A549 (cell line): ENCODE results near the gene ALDH3B1. TPM values are rescaled to one million over a fixed set of nuclear protein-coding genes. Genes with fewer than 3 reads are reported as not detected.

Source experiments
- ATAC-seq, 2 experiments: fragments of 200-7000 bp in 1 of 2; fragments of >200 bp in 1 of 2; cut with Nextera tagmentation in 1 of 2; cut with Tn5 transposase in 1 of 2; 3 replicates each; pipeline versions ENCODE4 v1.8.0 to v1.9.1; 2018 to 2020; ENCODE audit warnings: mild to moderate bottlenecking in 1 of 2, moderate library complexity in 1 of 2
- CTCF ChIA-PET: fragments of 300-600 bp; sonication (Branson Sonifier 250); formaldehyde crosslinking; extraction: SDS; loops from one replicate; lab custom pipeline; 2021; ENCODE audit warnings: antibody characterized with exemption, inconsistent platforms; lab: Yijun Ruan, JAX
- POLR2A ChIA-PET: fragments of 350-600 bp; formaldehyde crosslinking; extraction: SDS; loops from one replicate; lab custom pipeline; 2021; ENCODE audit warnings: antibody characterized with exemption, inconsistent platforms; lab: Yijun Ruan, JAX
- DNase-seq, 2 experiments: peaks; one replicate each; pipeline versions ENCODE4 v3.0.0 to v3.0.0-alpha.2; 2011 to 2016; ENCODE audit warnings: low read depth in 1 of 2, low spot score in 1 of 2
- FAIRE-seq: peaks from 2 replicates; lab custom pipeline; 2011; peaks lifted over from hg19 to GRCh38; lab: Jason Lieb, UNC
- H3K27ac ChIP-seq, 2 experiments: fragments of >200 bp; sonication (Bioruptor Twin); formaldehyde crosslinking; 3 replicates each; pipeline ENCODE4 v1.5.1; 2016 to 2017
- H3K4me1 ChIP-seq: fragments of >200 bp; sonication (Bioruptor Twin); formaldehyde crosslinking; 3 replicates; pipeline ENCODE4 v1.6.1; 2016
- H3K4me2 ChIP-seq: fragments of >200 bp; sonication (Bioruptor Twin); formaldehyde crosslinking; 3 replicates; pipeline ENCODE4 v1.6.1; 2016
- H3K4me3 ChIP-seq: fragments of >200 bp; sonication (Bioruptor Twin); formaldehyde crosslinking; 3 replicates; pipeline ENCODE4 v1.5.1; 2016
- H3K9me3 ChIP-seq: fragments of >200 bp; sonication (Bioruptor Twin); formaldehyde crosslinking; 3 replicates; pipeline ENCODE4 v1.6.1; 2016
- BHLHE40 ChIP-seq: IDR thresholded peaks from 2 replicates; pipeline ENCODE4 v1.6.1; 2012; ENCODE audit warnings: low read depth, low read length, inconsistent platforms
- CEBPB ChIP-seq, 2 experiments: fragments of >200 bp in 1 of 2; sonication (Bioruptor Twin) in 1 of 2; formaldehyde crosslinking in 1 of 2; IDR thresholded peaks; 2 replicates each; pipeline ENCODE4 v1.6.1; 2012 to 2016
- CHD2 ChIP-seq: fragments of 150-350 bp; IDR thresholded peaks from 2 replicates; pipeline ENCODE4 v1.6.1; 2014; ENCODE audit warnings: low read length; ENCODE audit not compliant: partially characterized antibody
- EHMT2 ChIP-seq: fragments of 200-600 bp; sonication (generic); IDR thresholded peaks from 2 replicates; pipeline ENCODE4 v1.6.1; 2016; ENCODE audit warnings: antibody characterized with exemption, low read depth, mild to moderate bottlenecking, moderate library complexity
- EP300 ChIP-seq, 2 experiments: fragments of >200 bp; sonication (Bioruptor Twin); formaldehyde crosslinking; IDR thresholded peaks; 2 replicates in 1 of 2; 3 replicates in 1 of 2; pipeline ENCODE4 v1.6.1; 2016 to 2017
- ESRRA ChIP-seq: fragments of 150-350 bp; IDR thresholded peaks from 2 replicates; pipeline ENCODE4 v1.6.1; 2014; ENCODE audit warnings: mild to moderate bottlenecking, low read length, borderline replicate concordance
- FOSB ChIP-seq: fragments of 250-450 bp; sonication (Bioruptor Pico); IDR thresholded peaks from 2 replicates; pipeline ENCODE4 v1.5.0; 2020; ENCODE audit warnings: mild to moderate bottlenecking, moderate library complexity
- FOXS1 ChIP-seq: fragments of 250-450 bp; sonication (Bioruptor Pico); IDR thresholded peaks from 2 replicates; pipeline ENCODE4 v1.5.0; 2020; ENCODE audit warnings: mild to moderate bottlenecking, moderate library complexity
- HEYL ChIP-seq: fragments of 250-450 bp; sonication (Bioruptor Pico); IDR thresholded peaks from 2 replicates; pipeline ENCODE4 v1.8.0; 2021; ENCODE audit warnings: mild to moderate bottlenecking, moderate library complexity
- HOXA7 ChIP-seq: fragments of 250-450 bp; sonication (Bioruptor Pico); IDR thresholded peaks from 2 replicates; pipeline ENCODE4 v1.5.0; 2020; ENCODE audit warnings: mild to moderate bottlenecking, moderate library complexity
- HOXB13 ChIP-seq: fragments of 250-450 bp; sonication (Bioruptor Pico); IDR thresholded peaks from 2 replicates; pipeline ENCODE4 v1.5.0; 2020; ENCODE audit warnings: low read depth, mild to moderate bottlenecking, moderate library complexity
- HOXB5 ChIP-seq: fragments of 250-450 bp; sonication (Bioruptor Pico); IDR thresholded peaks from 2 replicates; pipeline ENCODE4 v1.5.0; 2020; ENCODE audit warnings: mild to moderate bottlenecking, moderate library complexity
- MAFK ChIP-seq: fragments of 450-650 bp; IDR thresholded peaks from 2 replicates; pipeline ENCODE4 v1.6.1; 2014; ENCODE audit not compliant: partially characterized antibody
- MAZ ChIP-seq: fragments of 150-350 bp; IDR thresholded peaks from 2 replicates; pipeline ENCODE4 v1.6.1; 2014; ENCODE audit warnings: antibody characterized with exemption, low read depth, low read length, borderline replicate concordance
- MYC ChIP-seq: IDR thresholded peaks from 2 replicates; pipeline ENCODE4 v1.6.1; 2012; ENCODE audit warnings: mild to moderate bottlenecking, inconsistent platforms, low read length, improper control_type of control experiment, borderline replicate concordance
- NFE2L2 ChIP-seq: fragments of 150-350 bp; conservative IDR thresholded peaks from 2 replicates; pipeline ENCODE4 v1.6.1; 2014; ENCODE audit warnings: low read length
- NR3C1 ChIP-seq: fragments of >200 bp; sonication (Bioruptor Twin); formaldehyde crosslinking; IDR thresholded peaks from 3 replicates; pipeline ENCODE4 v1.6.1; 2017
- RAD21 ChIP-seq, 2 experiments: fragments of >200 bp in 1 of 2; sonication (Bioruptor Twin) in 1 of 2; formaldehyde crosslinking in 1 of 2; IDR thresholded peaks in 1 of 2; conservative IDR thresholded peaks in 1 of 2; 2 replicates in 1 of 2; 3 replicates in 1 of 2; pipeline ENCODE4 v1.6.1; 2012 to 2018; ENCODE audit warnings: inconsistent platforms in 1 of 2
- RARB ChIP-seq: fragments of 250-450 bp; sonication (Bioruptor Pico); IDR thresholded peaks from 2 replicates; pipeline ENCODE4 v1.8.0; 2021; ENCODE audit warnings: mild to moderate bottlenecking, moderate library complexity
- RCOR1 ChIP-seq: fragments of 150-350 bp; IDR thresholded peaks from 2 replicates; pipeline ENCODE4 v1.6.1; 2014; ENCODE audit warnings: antibody characterized with exemption, low read length, low read depth
- RFX5 ChIP-seq: fragments of 450-650 bp; IDR thresholded peaks from 2 replicates; pipeline ENCODE4 v1.7.1; 2014; ENCODE audit warnings: antibody characterized with exemption, mild to moderate bottlenecking, moderate library complexity
- RNF2 ChIP-seq: fragments of 200-600 bp; sonication (generic); IDR thresholded peaks from 2 replicates; pipeline ENCODE4 v1.6.1; 2016; ENCODE audit warnings: low read depth, mild to moderate bottlenecking, antibody characterized with exemption, moderate library complexity, borderline replicate concordance
- SMC3 ChIP-seq: fragments of >200 bp; sonication (Bioruptor Twin); formaldehyde crosslinking; IDR thresholded peaks from 3 replicates; pipeline ENCODE4 v1.6.1; 2018; ENCODE audit warnings: inconsistent platforms
- TFCP2L1 ChIP-seq: fragments of 250-450 bp; sonication (Bioruptor Pico); IDR thresholded peaks from 2 replicates; pipeline ENCODE4 v1.5.0; 2021; ENCODE audit warnings: mild to moderate bottlenecking
- ZFP36 ChIP-seq: fragments of 450-650 bp; IDR thresholded peaks from 2 replicates; pipeline ENCODE4 v1.6.1; 2014; ENCODE audit warnings: borderline replicate concordance; ENCODE audit not compliant: partially characterized antibody
- ZNF302 ChIP-seq: fragments of 250-450 bp; sonication (Bioruptor Pico); IDR thresholded peaks from 2 replicates; pipeline ENCODE4 v1.9.0; 2021; ENCODE audit warnings: inconsistent platforms, mild to moderate bottlenecking, moderate library complexity
- ZSCAN20 ChIP-seq: fragments of 250-450 bp; sonication (Bioruptor Pico); IDR thresholded peaks from 2 replicates; pipeline ENCODE4 v1.8.0; 2022; ENCODE audit warnings: mild to moderate bottlenecking, moderate library complexity
- WGBS: methylation state at CpG from one replicate; pipeline ENCODE4 v1.1.6; 2017; ENCODE audit errors: missing lambda C conversion rate; 5-methylcytosine and 5-hydroxymethylcytosine counted together
- polyA plus RNA-seq, 4 experiments: library from polyadenylated mRNA; depleted of rRNA in 3 of 4; stranded (reverse); fragments of >200 nt; fragmentation: RNase III in 1 of 4; extraction: RNeasy Plus Mini Kit Qiagen cat#74134 plus additional on column Dnase treatment in 1 of 4; gene quantifications; 2 replicates in 3 of 4; 3 replicates in 1 of 4; pipeline ENCODE4 v1.2.3, GENCODE V29; 2011 to 2017
- TF ChIP-seq, protein P1 (sequence below): fragments of >200 bp; sonication (Bioruptor Twin); formaldehyde crosslinking; IDR thresholded peaks from 3 replicates; pipeline ENCODE4 v1.5.1; 2016
- TF ChIP-seq, protein P2 (sequence below): IDR thresholded peaks from 2 replicates; pipeline ENCODE4 v1.6.1; 2012
- TF ChIP-seq, protein P3 (sequence below): IDR thresholded peaks from 2 replicates; pipeline ENCODE4 v1.6.1; 2012

ALDH3B1 gene
- polyA plus RNA-seq, 2 of the 4 experiments (the other 2 are of a cell fraction), result 93.7 to 130 TPM

DNA sequence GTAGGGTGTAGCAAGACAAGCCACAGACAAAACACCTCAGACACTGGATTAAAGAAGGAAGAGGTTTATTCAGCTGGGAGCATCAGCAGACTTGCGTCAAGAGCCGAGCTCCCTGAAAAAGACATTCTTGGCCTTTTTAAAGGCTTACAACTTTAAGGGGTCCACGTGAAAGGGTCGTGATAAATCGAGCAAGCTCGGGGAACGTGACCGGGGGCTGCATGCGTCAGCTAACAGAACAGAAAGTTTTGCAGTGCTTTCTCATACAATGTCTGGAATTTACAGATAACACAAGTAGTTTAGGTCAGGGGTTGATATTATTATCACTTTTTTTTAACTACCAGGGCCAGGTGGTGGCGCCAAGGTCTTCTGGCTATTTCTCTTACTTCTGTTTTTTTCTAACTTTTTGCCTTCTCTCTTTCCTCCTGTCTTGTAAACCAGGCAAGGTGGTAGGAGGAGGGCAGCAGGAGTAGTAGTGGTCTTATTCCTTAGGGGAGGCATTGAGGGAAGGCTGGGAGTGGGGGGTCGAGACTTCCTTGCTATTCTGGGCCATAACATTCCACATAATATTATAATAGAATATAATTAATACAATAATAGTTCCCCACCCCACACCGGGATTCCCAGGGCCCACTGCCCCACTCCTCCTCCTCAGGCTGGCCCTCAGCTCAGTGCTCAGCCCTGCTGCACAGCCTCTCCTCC is 587 bp upstream of the ALDH3B1 start:
- no peak for FAIRE-seq
- ChIA-PET POLR2A (interaction anchor here (0.8 to 3.1 kb wide), 12 partner anchors 10 to 636 kb away, joined by 3 to 22 read pairs (median 10); partner anchors contain the start of genes CLCF1, NDUFS8 and TCIRG1), CTCF (interaction anchor here (0.6 to 10.7 kb wide), 22 partner anchors 7 to 205 kb away, joined by 3 to 204 read pairs (median 4); partner anchors contain the start of gene TCIRG1)
- WGBS, result 8% methylated on average over 12 of the region's 12 CpGs
- peak overlapping the region; percentile 96 for H3K4me2 ChIP-seq
- peak overlapping the region; percentile 66 for H3K4me3 ChIP-seq
- DNase-seq, result peak in 1 of 2 experiments; percentile 76
- H3K4me1 ChIP-seq, result peaks cover 71% of the 10 kb centered on the region
- TF ChIP-seq, protein P1, sequence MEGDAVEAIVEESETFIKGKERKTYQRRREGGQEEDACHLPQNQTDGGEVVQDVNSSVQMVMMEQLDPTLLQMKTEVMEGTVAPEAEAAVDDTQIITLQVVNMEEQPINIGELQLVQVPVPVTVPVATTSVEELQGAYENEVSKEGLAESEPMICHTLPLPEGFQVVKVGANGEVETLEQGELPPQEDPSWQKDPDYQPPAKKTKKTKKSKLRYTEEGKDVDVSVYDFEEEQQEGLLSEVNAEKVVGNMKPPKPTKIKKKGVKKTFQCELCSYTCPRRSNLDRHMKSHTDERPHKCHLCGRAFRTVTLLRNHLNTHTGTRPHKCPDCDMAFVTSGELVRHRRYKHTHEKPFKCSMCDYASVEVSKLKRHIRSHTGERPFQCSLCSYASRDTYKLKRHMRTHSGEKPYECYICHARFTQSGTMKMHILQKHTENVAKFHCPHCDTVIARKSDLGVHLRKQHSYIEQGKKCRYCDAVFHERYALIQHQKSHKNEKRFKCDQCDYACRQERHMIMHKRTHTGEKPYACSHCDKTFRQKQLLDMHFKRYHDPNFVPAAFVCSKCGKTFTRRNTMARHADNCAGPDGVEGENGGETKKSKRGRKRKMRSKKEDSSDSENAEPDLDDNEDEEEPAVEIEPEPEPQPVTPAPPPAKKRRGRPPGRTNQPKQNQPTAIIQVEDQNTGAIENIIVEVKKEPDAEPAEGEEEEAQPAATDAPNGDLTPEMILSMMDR, result peak; percentile 74
- TF ChIP-seq SMC3 (peak; percentile 58), HOXA7 (CRISPR knock-in tag) (peak; percentile 68; the same call in 1 of the 2 replicates), CEBPB (IDR thresholded peaks at IDR 0.05) (no peak), RAD21 (conservative IDR thresholded peaks at IDR 0.05 in 1 of 2, IDR thresholded peaks at IDR 0.05 in 1 of 2) (peak; percentile 73 to 77), MAFK (no peak), FOSB (CRISPR knock-in tag) (peak; percentile 16; the same call in 1 of the 2 replicates), BHLHE40 (peak; percentile 30; the same call in 1 of the 2 replicates), RARB (0 out of 2 replicates have a peak, but pooled peaks have one; percentile 64)
- peak overlapping the region; percentile 99 to 100 for H3K27ac ChIP-seq
- ATAC-seq, result no peak
- no peaks in the 10 kb centered on the region for H3K9me3 ChIP-seq

DNA sequence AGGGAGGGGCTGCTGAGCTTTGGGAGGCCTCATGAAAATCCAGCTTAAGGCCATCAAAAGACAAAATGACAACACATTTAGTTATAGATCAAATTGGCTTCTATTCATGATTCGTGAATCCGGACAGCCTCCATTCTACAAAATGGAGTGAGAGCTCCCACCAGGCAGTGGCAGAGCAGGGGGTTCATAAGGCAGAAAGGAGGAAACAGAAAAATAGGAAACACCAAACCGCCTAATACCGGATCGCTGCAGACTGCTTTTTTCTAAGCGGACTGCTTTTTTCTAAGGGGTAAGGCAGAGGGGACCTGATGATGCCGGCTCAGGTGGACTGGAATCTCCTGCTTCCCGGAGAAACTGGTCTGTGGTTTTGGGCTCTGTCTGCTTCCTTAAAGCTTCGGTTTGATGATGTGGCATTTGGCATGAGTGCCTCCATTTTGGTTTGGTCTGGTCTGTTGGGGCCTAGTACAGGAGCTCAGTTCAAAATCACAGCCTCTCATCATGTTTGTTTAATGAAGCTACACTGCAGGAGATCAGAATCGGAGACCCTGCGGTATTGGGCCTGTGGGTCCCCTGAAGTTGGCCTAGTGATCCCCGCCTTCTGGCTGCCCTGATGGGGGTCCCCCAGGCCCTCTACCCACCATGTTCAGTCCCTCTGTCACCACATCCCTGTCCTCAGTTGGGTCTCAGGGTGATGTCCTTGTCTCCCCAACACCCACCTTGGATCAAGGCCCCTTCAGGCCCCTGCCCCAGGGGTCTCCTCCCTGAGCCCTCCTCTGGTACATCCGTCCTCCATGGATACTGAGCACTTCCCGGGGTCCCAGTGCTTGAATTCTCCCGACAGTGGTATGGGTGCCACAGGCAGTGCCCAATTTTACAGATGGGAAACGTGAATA is 1.2 kb downstream of the ALDH3B1 start:
- 20% methylated on average over 16 of the region's 16 CpGs for WGBS
- no peak for DNase-seq
- Histone ChIP-seq H3K9me3 (no peaks in the 10 kb centered on the region), H3K4me1 (peaks cover 77% of the 10 kb centered on the region), H3K4me3 (peak overlapping the region; percentile 66), H3K4me2 (peak overlapping the region; percentile 96), H3K27ac (peak overlapping the region; percentile 99 to 100)
- CTCF ChIA-PET, result interaction anchor here (0.7 to 10.7 kb wide), 9 partner anchors 13 to 195 kb away, joined by 3 to 204 read pairs (median 10); partner anchors contain the start of gene NDUFS8
- POLR2A ChIA-PET, result interaction anchor here (0.5 to 3.1 kb wide), 12 partner anchors 8 to 357 kb away, joined by 3 to 22 read pairs (median 10); partner anchors contain the start of genes NDUFS8 and TCIRG1
- ATAC-seq, result no peak
- FAIRE-seq, result peak; percentile 36
- no peak for TF ChIP-seq SMC3
- TF ChIP-seq ZFP36, result no peak
- TF ChIP-seq NFE2L2, result no peak
- TF ChIP-seq ZSCAN20 (CRISPR knock-in tag), result peak; percentile 100
- TF ChIP-seq NR3C1, result no peak
- TF ChIP-seq MAZ, result no peak
- TF ChIP-seq HOXB5, result peak; percentile 100
- peak; percentile 100 for TF ChIP-seq FOXS1
- TF ChIP-seq RAD21 (conservative IDR thresholded peaks at IDR 0.05 in 1 of 2, IDR thresholded peaks at IDR 0.05 in 1 of 2), result no peak
- TF ChIP-seq MYC, result no peak
- TF ChIP-seq, protein P2, sequence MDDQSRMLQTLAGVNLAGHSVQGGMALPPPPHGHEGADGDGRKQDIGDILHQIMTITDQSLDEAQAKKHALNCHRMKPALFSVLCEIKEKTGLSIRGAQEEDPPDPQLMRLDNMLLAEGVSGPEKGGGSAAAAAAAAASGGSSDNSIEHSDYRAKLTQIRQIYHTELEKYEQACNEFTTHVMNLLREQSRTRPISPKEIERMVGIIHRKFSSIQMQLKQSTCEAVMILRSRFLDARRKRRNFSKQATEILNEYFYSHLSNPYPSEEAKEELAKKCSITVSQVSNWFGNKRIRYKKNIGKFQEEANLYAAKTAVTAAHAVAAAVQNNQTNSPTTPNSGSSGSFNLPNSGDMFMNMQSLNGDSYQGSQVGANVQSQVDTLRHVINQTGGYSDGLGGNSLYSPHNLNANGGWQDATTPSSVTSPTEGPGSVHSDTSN, result no peak
- TF ChIP-seq RFX5, result no peak
- TF ChIP-seq, protein P3, sequence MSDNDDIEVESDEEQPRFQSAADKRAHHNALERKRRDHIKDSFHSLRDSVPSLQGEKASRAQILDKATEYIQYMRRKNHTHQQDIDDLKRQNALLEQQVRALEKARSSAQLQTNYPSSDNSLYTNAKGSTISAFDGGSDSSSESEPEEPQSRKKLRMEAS, result 0 out of 2 replicates have a peak, but pooled peaks have one; percentile 2
- TF ChIP-seq RARB, result peak; percentile 99
- no peak for TF ChIP-seq RNF2
- TF ChIP-seq HOXB13, result peak; percentile 100
- no peak for TF ChIP-seq EHMT2
- TF ChIP-seq EP300 (IDR thresholded peaks at IDR 0.05), result no peak
- peak; percentile 99 for TF ChIP-seq FOSB (CRISPR knock-in tag)
- TF ChIP-seq RCOR1, result no peak
- TF ChIP-seq ZNF302 (CRISPR knock-in tag), result peak; percentile 100
- no peak for TF ChIP-seq CHD2
- peak; percentile 99 for TF ChIP-seq TFCP2L1 (CRISPR knock-in tag)
- no peak for TF ChIP-seq BHLHE40
- TF ChIP-seq HEYL, result peak; percentile 100
- no peak for TF ChIP-seq ESRRA
- TF ChIP-seq MAFK, result no peak
